ENCODE measurements around the gene MOB1A. TPM values are rescaled to one million over a fixed set of nuclear protein-coding genes. Genes with fewer than 3 reads are reported as not detected.

Gene MOB1A
- polyA plus RNA-seq, 1 donor from 2014 or later: 39.2 TPM

DNA sequence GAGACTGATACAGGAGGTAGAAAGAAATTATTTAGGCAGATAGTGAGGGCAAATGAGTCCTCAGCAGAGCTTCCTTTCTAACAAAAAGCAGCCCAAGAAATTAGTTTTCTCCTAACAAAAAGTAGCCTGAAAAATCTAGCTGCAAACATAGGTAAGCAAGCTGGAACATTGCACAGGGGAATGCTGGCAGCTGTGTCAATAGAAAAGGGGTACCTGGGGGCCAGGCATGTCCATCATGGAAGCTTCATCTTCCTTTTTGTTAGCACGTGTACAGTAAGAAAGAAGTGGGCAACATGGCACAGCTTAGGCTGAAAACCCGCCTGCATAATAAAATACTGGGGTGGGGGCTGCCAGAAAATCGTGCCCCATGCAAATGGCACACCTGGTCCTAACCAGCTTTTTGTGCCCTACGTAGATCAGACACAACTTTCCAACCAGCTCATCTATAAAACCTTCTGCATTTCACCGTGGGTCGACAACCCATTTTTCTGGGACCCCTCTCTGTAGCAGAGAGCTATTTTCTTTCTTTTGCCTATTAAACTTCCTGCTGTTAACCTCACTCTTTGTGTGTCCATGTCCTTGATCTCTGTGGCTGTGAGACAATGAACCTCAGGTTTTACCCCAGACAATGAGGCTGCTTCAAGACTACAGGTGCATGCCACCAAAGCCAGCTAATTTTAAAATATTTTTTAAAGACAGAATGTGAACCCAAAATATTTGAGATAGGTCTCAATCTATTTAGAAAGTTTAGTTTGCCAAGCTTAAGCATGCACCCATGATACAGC is 13.1 kb upstream of the MOB1A start:
- Histone ChIP-seq H3K9me3 (ENCODE audit: low read length) (no peaks in the 10 kb centered on the region), H3K9ac (ENCODE audit: low read length) (no peak overlapping the region), H3K4me3 (ENCODE audit: low read length) (no peak overlapping the region), H3K27me3 (ENCODE audit: insufficient read depth, low read depth, low read length) (no peaks in the 10 kb centered on the region), H2AFZ (ENCODE audit: low read depth, low read length) (no peak overlapping the region), H3K36me3 (ENCODE audit: insufficient read depth, low read length) (no peaks in the 10 kb centered on the region), H3K79me2 (replicated peaks; ENCODE audit: insufficient read depth, low read length) (no peaks in the 10 kb centered on the region), H3K27ac (ENCODE audit: low read length) (no peak overlapping the region), H4K20me1 (ENCODE audit: insufficient read depth) (no peaks in the 10 kb centered on the region), H3K9me2 (ENCODE audit: insufficient read depth, low read length) (no peaks in the 10 kb centered on the region), H3F3A (ENCODE audit: insufficient read depth, low read length, poor library complexity, severe bottlenecking) (no peaks in the 10 kb centered on the region), H3K4me2 (ENCODE audit: low read length) (no peak overlapping the region)
- TF ChIP-seq POLR2AphosphoS5 (IDR thresholded peaks at IDR 0.05) (no peak), EP300 (conservative IDR thresholded peaks at IDR 0.05; ENCODE audit: poor library complexity, severe bottlenecking) (no peak), EZH2 (IDR thresholded peaks at IDR 0.05; ENCODE audit: borderline replicate concordance, insufficient read depth, low read length, poor library complexity, severe bottlenecking) (no peak), MXI1 (conservative IDR thresholded peaks at IDR 0.05; ENCODE audit: poor library complexity, severe bottlenecking) (no peak)
- TF ChIP-seq, protein P1, sequence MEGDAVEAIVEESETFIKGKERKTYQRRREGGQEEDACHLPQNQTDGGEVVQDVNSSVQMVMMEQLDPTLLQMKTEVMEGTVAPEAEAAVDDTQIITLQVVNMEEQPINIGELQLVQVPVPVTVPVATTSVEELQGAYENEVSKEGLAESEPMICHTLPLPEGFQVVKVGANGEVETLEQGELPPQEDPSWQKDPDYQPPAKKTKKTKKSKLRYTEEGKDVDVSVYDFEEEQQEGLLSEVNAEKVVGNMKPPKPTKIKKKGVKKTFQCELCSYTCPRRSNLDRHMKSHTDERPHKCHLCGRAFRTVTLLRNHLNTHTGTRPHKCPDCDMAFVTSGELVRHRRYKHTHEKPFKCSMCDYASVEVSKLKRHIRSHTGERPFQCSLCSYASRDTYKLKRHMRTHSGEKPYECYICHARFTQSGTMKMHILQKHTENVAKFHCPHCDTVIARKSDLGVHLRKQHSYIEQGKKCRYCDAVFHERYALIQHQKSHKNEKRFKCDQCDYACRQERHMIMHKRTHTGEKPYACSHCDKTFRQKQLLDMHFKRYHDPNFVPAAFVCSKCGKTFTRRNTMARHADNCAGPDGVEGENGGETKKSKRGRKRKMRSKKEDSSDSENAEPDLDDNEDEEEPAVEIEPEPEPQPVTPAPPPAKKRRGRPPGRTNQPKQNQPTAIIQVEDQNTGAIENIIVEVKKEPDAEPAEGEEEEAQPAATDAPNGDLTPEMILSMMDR (IDR thresholded peaks at IDR 0.05; ENCODE audit: poor library complexity, severe bottlenecking): no peak
- TF ChIP-seq, protein P2, sequence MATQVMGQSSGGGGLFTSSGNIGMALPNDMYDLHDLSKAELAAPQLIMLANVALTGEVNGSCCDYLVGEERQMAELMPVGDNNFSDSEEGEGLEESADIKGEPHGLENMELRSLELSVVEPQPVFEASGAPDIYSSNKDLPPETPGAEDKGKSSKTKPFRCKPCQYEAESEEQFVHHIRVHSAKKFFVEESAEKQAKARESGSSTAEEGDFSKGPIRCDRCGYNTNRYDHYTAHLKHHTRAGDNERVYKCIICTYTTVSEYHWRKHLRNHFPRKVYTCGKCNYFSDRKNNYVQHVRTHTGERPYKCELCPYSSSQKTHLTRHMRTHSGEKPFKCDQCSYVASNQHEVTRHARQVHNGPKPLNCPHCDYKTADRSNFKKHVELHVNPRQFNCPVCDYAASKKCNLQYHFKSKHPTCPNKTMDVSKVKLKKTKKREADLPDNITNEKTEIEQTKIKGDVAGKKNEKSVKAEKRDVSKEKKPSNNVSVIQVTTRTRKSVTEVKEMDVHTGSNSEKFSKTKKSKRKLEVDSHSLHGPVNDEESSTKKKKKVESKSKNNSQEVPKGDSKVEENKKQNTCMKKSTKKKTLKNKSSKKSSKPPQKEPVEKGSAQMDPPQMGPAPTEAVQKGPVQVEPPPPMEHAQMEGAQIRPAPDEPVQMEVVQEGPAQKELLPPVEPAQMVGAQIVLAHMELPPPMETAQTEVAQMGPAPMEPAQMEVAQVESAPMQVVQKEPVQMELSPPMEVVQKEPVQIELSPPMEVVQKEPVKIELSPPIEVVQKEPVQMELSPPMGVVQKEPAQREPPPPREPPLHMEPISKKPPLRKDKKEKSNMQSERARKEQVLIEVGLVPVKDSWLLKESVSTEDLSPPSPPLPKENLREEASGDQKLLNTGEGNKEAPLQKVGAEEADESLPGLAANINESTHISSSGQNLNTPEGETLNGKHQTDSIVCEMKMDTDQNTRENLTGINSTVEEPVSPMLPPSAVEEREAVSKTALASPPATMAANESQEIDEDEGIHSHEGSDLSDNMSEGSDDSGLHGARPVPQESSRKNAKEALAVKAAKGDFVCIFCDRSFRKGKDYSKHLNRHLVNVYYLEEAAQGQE (IDR thresholded peaks at IDR 0.05; ENCODE audit: borderline replicate concordance): no peak

DNA sequence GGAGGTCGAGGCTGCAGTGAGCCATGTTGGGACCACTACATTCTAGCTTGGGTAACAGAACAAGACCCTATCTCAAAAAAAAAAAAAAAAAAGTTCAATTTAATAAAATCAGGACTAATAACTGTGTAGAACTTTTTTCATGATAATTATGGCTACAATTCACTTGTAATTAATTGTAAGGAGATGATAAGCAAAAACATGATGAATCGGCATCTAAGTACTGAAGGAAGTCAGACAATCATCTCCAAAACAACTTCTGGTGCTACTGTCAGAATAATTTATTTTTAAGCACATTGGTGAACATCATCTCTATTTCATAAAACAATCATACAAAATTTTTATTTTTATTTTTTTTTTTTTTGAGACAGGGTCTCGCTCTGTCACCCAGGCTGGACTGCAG is 10.0 kb upstream of the MOB1A start:
- TF ChIP-seq EZH2 (IDR thresholded peaks at IDR 0.05; ENCODE audit: borderline replicate concordance, insufficient read depth, low read length, poor library complexity, severe bottlenecking): no peak
- no peak for TF ChIP-seq SMC3 (conservative IDR thresholded peaks at IDR 0.05; ENCODE audit: poor library complexity)
- no peak for TF ChIP-seq POLR2AphosphoS5 (IDR thresholded peaks at IDR 0.05)
- TF ChIP-seq, protein P1 (IDR thresholded peaks at IDR 0.05; ENCODE audit: poor library complexity, severe bottlenecking): no peak
- no peaks in the 10 kb centered on the region for H3K9me3 ChIP-seq (ENCODE audit: low read length)
- no peaks in the 10 kb centered on the region for H3K79me2 ChIP-seq (replicated peaks; ENCODE audit: insufficient read depth, low read length)
- H3K9me2 ChIP-seq (ENCODE audit: insufficient read depth, low read length): no peaks in the 10 kb centered on the region
- no peak overlapping the region for H2AFZ ChIP-seq (ENCODE audit: low read depth, low read length)
- H3K4me2 ChIP-seq (ENCODE audit: low read length): no peak overlapping the region
- H3K4me3 ChIP-seq (ENCODE audit: low read length): no peak overlapping the region
- no peak overlapping the region for H3K27ac ChIP-seq (ENCODE audit: low read length)
- H3F3A ChIP-seq (ENCODE audit: insufficient read depth, low read length, poor library complexity, severe bottlenecking): no peaks in the 10 kb centered on the region
- H3K9ac ChIP-seq (ENCODE audit: low read length): no peak overlapping the region
- no peaks in the 10 kb centered on the region for H3K27me3 ChIP-seq (ENCODE audit: insufficient read depth, low read depth, low read length)
- H3K36me3 ChIP-seq (ENCODE audit: insufficient read depth, low read length): no peaks in the 10 kb centered on the region
- no peaks in the 10 kb centered on the region for H4K20me1 ChIP-seq (ENCODE audit: insufficient read depth)

Measured in neural cell (in vitro differentiated cells).